ENCODE results near the gene DNASE1L3. TPM values are rescaled to one million over a fixed set of nuclear protein-coding genes. Genes with fewer than 3 reads are reported as not detected.

The DNASE1L3 gene
- total and polyA plus RNA-seq, 2 of the 13 experiments (the other 11 are each of a cell fraction or from before 2014, with no cell fraction given) = 0.86 to 1.7 TPM

GRCh38 chr3:58161435-58162398 lies 49.1 kb downstream of the DNASE1L3 start (continued):
- peak; percentile 53 for TF ChIP-seq MNT (IDR thresholded peaks at IDR 0.05)
- TF ChIP-seq CHD4 (IDR thresholded peaks at IDR 0.05; ENCODE audit: borderline replicate concordance, low read length) = no peak
- TF ChIP-seq PAX8 (CRISPR knock-in tag; IDR thresholded peaks at IDR 0.05; ENCODE audit: borderline replicate concordance) = no peak
- 0 out of 2 replicates have a peak, but pooled peaks have one; percentile 43 for TF ChIP-seq ZBTB38 (CRISPR knock-in tag; IDR thresholded peaks at IDR 0.05)
- no peak for TF ChIP-seq ZNF800 (CRISPR knock-in tag; IDR thresholded peaks at IDR 0.05)
- no peak for TF ChIP-seq ZBTB8A (CRISPR knock-in tag; IDR thresholded peaks at IDR 0.05; ENCODE audit: borderline replicate concordance, low read depth)

GRCh38 chr3:58160399-58160798 lies 50.4 kb downstream of the DNASE1L3 start:
- peaks cover 49 to 91% of the 10 kb centered on the region in 2 experiments for H3K36me3 ChIP-seq (replicated peaks in 1 of 2; ENCODE audit: control insufficient read depth in 1 of 2, insufficient read depth in 2 of 2, low read length in 2 of 2)
- H3K4me1 ChIP-seq (ENCODE audit: insufficient read depth, low read length) = peaks cover 46% of the 10 kb centered on the region
- BruUV-seq (replicated peaks) = no TSS peak
- no peaks in the 10 kb centered on the region for H4K20me1 ChIP-seq (ENCODE audit: insufficient read depth, low read length)
- 95% methylated on average over 1 of the region's 1 CpG for WGBS (ENCODE audit: low lambda C conversion rate)
- no peak overlapping the region for H3K4me3 ChIP-seq (replicated peaks in 1 of 3; ENCODE audit: insufficient read depth in 1 of 3, low read depth in 2 of 3, low read length in 3 of 3)
- DNase-seq (ENCODE audit: low spot score) = no peak
- TF ChIP-seq RBM22 (optimal IDR thresholded peaks at IDR 0.05; ENCODE audit: low read length) (peak; percentile 29), KDM4B (CRISPR knock-in tag; IDR thresholded peaks at IDR 0.05) (no peak)
- ChIA-PET CTCF (ENCODE audit: low intra/inter-chr PET ratio, low total read pairs) (no interaction called here), POLR2A (no interaction called here)
- no peak overlapping the region for H3K9ac ChIP-seq (ENCODE audit: insufficient read depth, low read depth, low read length)
- no peaks in the 10 kb centered on the region for H3K9me3 ChIP-seq (ENCODE audit: low read length)
- no peak overlapping the region for H3K27ac ChIP-seq (ENCODE audit: extremely low read length, insufficient read depth, low read length)
- H3K4me2 ChIP-seq (ENCODE audit: low read depth, low read length) = no peak overlapping the region
- no peaks in the 10 kb centered on the region for H3K79me2 ChIP-seq (ENCODE audit: insufficient read depth, low read length)
- no peak for FAIRE-seq
- in situ Hi-C loops (cut with HindIII; ENCODE audit: extremely low pct_ligation_motif_present, low pct_unique_long_range_greater_than_20kb) (no loop called here), intact Hi-C loops (cut with micrococcal nuclease; ENCODE audit: unreplicated experiment) (no loop called here)
- ATAC-seq = no peak
- H2AFZ ChIP-seq (ENCODE audit: low read length) = no peak overlapping the region
- no peaks in the 10 kb centered on the region for H3K27me3 ChIP-seq (ENCODE audit: control insufficient read depth in 1 of 2, insufficient read depth in 2 of 2, low read length in 2 of 2)
